SK-N-MC (cell line): ENCODE measurements around the gene TEAD1.

Experiments
- EZH2 ChIP-seq: fragments of 200-600 bp; sonication (generic); IDR thresholded peaks from one replicate; pipeline ENCODE4 v1.6.1; 2017; ENCODE audit warnings: antibody characterized with exemption
- FOXP2 ChIP-seq: optimal IDR thresholded peaks from 2 replicates; pipeline ENCODE3; 2011; ENCODE audit warnings: mild to moderate bottlenecking, moderate library complexity; ENCODE audit not compliant: insufficient read depth; ENCODE audit errors: extremely low read length, control extremely low read depth
- POLR2AphosphoS5 ChIP-seq: IDR thresholded peaks from 2 replicates; pipeline ENCODE4 v1.6.1; 2012; ENCODE audit warnings: mild to moderate bottlenecking, low read depth, low read length, borderline replicate concordance

GRCh38 chr11:12666915-12667314 is 7.3 kb upstream of the TEAD1 start:
- TF ChIP-seq POLR2AphosphoS5 (no peak), EZH2 (no peak), FOXP2 (no peak)
